Hepatic stellate cell (primary cell): Measurements from ENCODE around the gene EDN2.

Source experiments
- DNase-seq: peaks from one replicate; pipeline ENCODE4 v3.0.0; 2011; ENCODE audit warnings: low spot score

EDN2 gene

GRCh38 chr1:41483001-41483850 lies 1.3 kb downstream of the EDN2 start:
- DNase-seq = no peak

- no peak for DNase-seq
Measured at GRCh38 chr1:41482001-41482765, 2.3 kb downstream of the EDN2 start.

- no peak for DNase-seq
Measured at GRCh38 chr1:41481109-41481775, 3.2 kb downstream of the EDN2 start.

GRCh38 chr1:41480204-41481108 lies 4.0 kb downstream of the EDN2 start:
- no peak for DNase-seq

GRCh38 chr1:41479808-41480160 lies 4.7 kb downstream of the EDN2 start:
- no peak for DNase-seq

GRCh38 chr1:41479000-41479807 lies 5.3 kb downstream of the EDN2 start:
- DNase-seq = peak; percentile 76

GRCh38 chr1:41478118-41478748 lies 6.2 kb downstream of the EDN2 start:
- no peak for DNase-seq

GRCh38 chr1:41476807-41477361 lies 7.6 kb downstream of the EDN2 start:
- DNase-seq = no peak

GRCh38 chr1:41475859-41476567 lies 8.5 kb downstream of the EDN2 start:
- no peak for DNase-seq

GRCh38 chr1:41475346-41475745 lies 9.1 kb downstream of the EDN2 start:
- DNase-seq = no peak

- DNase-seq = no peak
Measured at GRCh38 chr1:41474490-41475271, 9.8 kb downstream of the EDN2 start.

- no peak for DNase-seq
Measured at GRCh38 chr1:41473738-41474362, 10.6 kb downstream of the EDN2 start.

GRCh38 chr1:41471658-41472057 lies 12.8 kb downstream of the EDN2 start:
- DNase-seq = no peak

- DNase-seq = no peak
Measured at GRCh38 chr1:41469706-41470105, 14.8 kb downstream of the EDN2 start.

GRCh38 chr1:41468122-41468762 lies 16.2 kb downstream of the EDN2 start:
- DNase-seq = no peak

- DNase-seq = no peak
Measured at GRCh38 chr1:41467673-41468072, 16.8 kb downstream of the EDN2 start.

- no peak for DNase-seq
Measured at GRCh38 chr1:41466146-41466545, 18.3 kb downstream of the EDN2 start.

- no peak for DNase-seq
Measured at GRCh38 chr1:41465741-41466140, 18.7 kb downstream of the EDN2 start.
